Measurements from ENCODE around the gene NPTXR. TPM values are rescaled to one million over a fixed set of nuclear protein-coding genes. Genes with fewer than 3 reads are reported as not detected.

NPTXR gene
- polyA plus RNA-seq, 3 donors: 0.04 TPM; not detected in 2

- Histone ChIP-seq H3K4me1 (ENCODE audit: control insufficient read depth in 1 of 2, insufficient read depth in 2 of 2, low read length in 2 of 2) (no peaks in the 10 kb centered on the region), H2AFZ (ENCODE audit: insufficient read depth, low read depth, low read length, poor library complexity, severe bottlenecking) (no peak overlapping the region), H3K4me3 (replicated peaks in 1 of 3; ENCODE audit: low read depth in 2 of 3, low read length in 3 of 3) (no peak overlapping the region), H3K4me2 (replicated peaks; ENCODE audit: extremely low read depth, low read length, poor library complexity, severe bottlenecking) (no peak overlapping the region), H3K27ac (ENCODE audit: low read depth in 1 of 2, low read length in 2 of 2) (no peak overlapping the region), H3K9me3 (replicated peaks in 1 of 2; ENCODE audit: control insufficient read depth in 1 of 2, insufficient read depth in 1 of 2, low read length in 2 of 2) (no peaks in the 10 kb centered on the region), H3K27me3 (ENCODE audit: control insufficient read depth in 2 of 2, insufficient read depth in 2 of 2, low read length in 2 of 2) (no peaks in the 10 kb centered on the region), H4K20me1 (ENCODE audit: insufficient read depth, low read length) (no peaks in the 10 kb centered on the region), H3K79me2 (ENCODE audit: insufficient read depth, low read length) (no peaks in the 10 kb centered on the region), H3K9ac (ENCODE audit: insufficient read depth, low read length, poor library complexity, severe bottlenecking) (no peak overlapping the region), H3K36me3 (replicated peaks in 1 of 2; ENCODE audit: control insufficient read depth in 1 of 2, insufficient read depth in 2 of 2, low read length in 2 of 2) (no peaks in the 10 kb centered on the region)
- no peaks in the 10 kb centered on the region for H3K36me3 Mint-ChIP-seq
- 100% methylated on average over 3 of the region's 4 CpGs for WGBS (ENCODE audit: insufficient coverage)
- H3K4me1 Mint-ChIP-seq: no peaks in the 10 kb centered on the region
- intact Hi-C loops (cut with micrococcal nuclease): loop anchor here in 1 of 2 donors (10.0 kb wide), 1 partner anchor 1092 kb away; no protein-coding TSS in a partner anchor
- DNase-seq: no peak
- peaks cover 0 to 1% (median 0%) of the 10 kb centered on the region in 7 donors for H3K9me3 Mint-ChIP-seq
- TF ChIP-seq CTCF (IDR thresholded peaks at IDR 0.05): no peak
- H3K27me3 Mint-ChIP-seq (ENCODE audit: low read depth in 3 of 3): peaks cover 0 to 11% (median 0%) of the 10 kb centered on the region in 3 donors
- no peak overlapping the region for H3K27ac Mint-ChIP-seq
- no peak overlapping the region for H3K4me3 Mint-ChIP-seq
Observed at GRCh38 chr22:38823076-38823475, 20.8 kb downstream of the NPTXR start.

- Histone ChIP-seq H3K4me1 (ENCODE audit: control insufficient read depth in 1 of 2, insufficient read depth in 2 of 2, low read length in 2 of 2) (no peaks in the 10 kb centered on the region), H3K9me3 (replicated peaks in 1 of 2; ENCODE audit: control insufficient read depth in 1 of 2, insufficient read depth in 1 of 2, low read length in 2 of 2) (no peaks in the 10 kb centered on the region), H3K36me3 (replicated peaks in 1 of 2; ENCODE audit: control insufficient read depth in 1 of 2, insufficient read depth in 2 of 2, low read length in 2 of 2) (no peaks in the 10 kb centered on the region), H3K4me2 (replicated peaks; ENCODE audit: extremely low read depth, low read length, poor library complexity, severe bottlenecking) (no peak overlapping the region), H4K20me1 (ENCODE audit: insufficient read depth, low read length) (no peaks in the 10 kb centered on the region), H2AFZ (ENCODE audit: insufficient read depth, low read depth, low read length, poor library complexity, severe bottlenecking) (no peak overlapping the region), H3K9ac (ENCODE audit: insufficient read depth, low read length, poor library complexity, severe bottlenecking) (no peak overlapping the region), H3K27ac (ENCODE audit: low read depth in 1 of 2, low read length in 2 of 2) (no peak overlapping the region), H3K79me2 (ENCODE audit: insufficient read depth, low read length) (no peaks in the 10 kb centered on the region), H3K27me3 (ENCODE audit: control insufficient read depth in 2 of 2, insufficient read depth in 2 of 2, low read length in 2 of 2) (no peaks in the 10 kb centered on the region), H3K4me3 (replicated peaks in 1 of 3; ENCODE audit: low read depth in 2 of 3, low read length in 3 of 3) (no peak overlapping the region)
- WGBS (ENCODE audit: insufficient coverage): 91% methylated on average over 7 of the region's 8 CpGs
- no peaks in the 10 kb centered on the region for H3K4me1 Mint-ChIP-seq
- no peak overlapping the region for H3K4me3 Mint-ChIP-seq
- H3K27me3 Mint-ChIP-seq (ENCODE audit: low read depth in 3 of 3): peaks cover 4 to 17% (median 8%) of the 10 kb centered on the region in 3 donors
- peaks cover 0 to 1% (median 0%) of the 10 kb centered on the region in 7 donors for H3K9me3 Mint-ChIP-seq
- no peak for DNase-seq
- no peak overlapping the region for H3K27ac Mint-ChIP-seq
- intact Hi-C loops (cut with micrococcal nuclease): loop anchor here in 1 of 2 donors (10.0 kb wide), 1 partner anchor 1095 kb away; no protein-coding TSS in a partner anchor
- H3K36me3 Mint-ChIP-seq: no peaks in the 10 kb centered on the region
- no peak for TF ChIP-seq CTCF (IDR thresholded peaks at IDR 0.05)
Observed at GRCh38 chr22:38820020-38820419, 23.8 kb downstream of the NPTXR start.
